Mesendoderm (in vitro differentiated cells): Measurements from ENCODE around the gene SAA2. TPM values are rescaled to one million over a fixed set of nuclear protein-coding genes. Genes with fewer than 3 reads are reported as not detected.

ENCODE experiments used
- DNase-seq: peaks from one replicate; pipeline ENCODE4 v3.0.0; 2013
- H2AK5ac ChIP-seq: 2 replicates; pipeline ENCODE4 v1.6.1; 2013; ENCODE audit warnings: low read length, inconsistent platforms
- H2BK120ac ChIP-seq: 2 replicates; pipeline ENCODE4 v1.6.1; 2013; ENCODE audit warnings: low read depth, mild to moderate bottlenecking, low read length, moderate library complexity, mixed read lengths
- H2BK15ac ChIP-seq: replicated peaks from 2 replicates; pipeline ENCODE4 v1.6.1; 2013; ENCODE audit warnings: low read depth, mild to moderate bottlenecking, moderate library complexity
- H2BK5ac ChIP-seq: 2 replicates; pipeline ENCODE4 v1.6.1; 2013; ENCODE audit warnings: low read length, inconsistent platforms
- H3K18ac ChIP-seq: 2 replicates; pipeline ENCODE4 v1.6.1; 2013; ENCODE audit warnings: mild to moderate bottlenecking, low read length, mixed read lengths
- H3K23ac ChIP-seq: one replicate; pipeline ENCODE4 v1.6.1; 2013; ENCODE audit warnings: low read length
- H3K27ac ChIP-seq: 2 replicates; pipeline ENCODE4 v1.5.1; 2013; ENCODE audit warnings: low read depth, mild to moderate bottlenecking, inconsistent platforms, low read length, moderate library complexity
- H3K27me3 ChIP-seq: 2 replicates; pipeline ENCODE4 v1.6.1; 2013; ENCODE audit warnings: low read length, control low read depth, mild to moderate bottlenecking, inconsistent platforms; ENCODE audit not compliant: insufficient read depth, poor library complexity
- H3K36me3 ChIP-seq: 2 replicates; pipeline ENCODE4 v1.6.1; 2013; ENCODE audit warnings: low read length, inconsistent platforms; ENCODE audit not compliant: control insufficient read depth, insufficient read depth
- H3K4ac ChIP-seq: one replicate; pipeline ENCODE4 v1.6.1; 2013; ENCODE audit warnings: low read depth, mild to moderate bottlenecking, low read length, moderate library complexity
- H3K4me1 ChIP-seq: 2 replicates; pipeline ENCODE4 v1.6.1; 2013; ENCODE audit warnings: low read depth, low read length, inconsistent platforms; ENCODE audit not compliant: control insufficient read depth
- H3K4me2 ChIP-seq: 2 replicates; pipeline ENCODE4 v1.6.1; 2013; ENCODE audit warnings: low read length
- H3K4me3 ChIP-seq: 2 replicates; pipeline ENCODE4 v1.5.1; 2013; ENCODE audit warnings: mild to moderate bottlenecking, low read length
- H3K56ac ChIP-seq: one replicate; pipeline ENCODE4 v1.6.1; 2013; ENCODE audit warnings: low read length
- H3K79me1 ChIP-seq: 2 replicates; pipeline ENCODE4 v1.6.1; 2013; ENCODE audit warnings: low read length, inconsistent platforms
- H3K79me2 ChIP-seq: 2 replicates; pipeline ENCODE4 v1.6.1; 2013; ENCODE audit warnings: mild to moderate bottlenecking, low read length; ENCODE audit not compliant: control insufficient read depth, insufficient read depth
- H3K9ac ChIP-seq: 2 replicates; pipeline ENCODE4 v1.6.1; 2013; ENCODE audit warnings: low read length, inconsistent platforms
- H4K5ac ChIP-seq: one replicate; pipeline ENCODE4 v1.6.1; 2013; ENCODE audit warnings: low read length
- H4K8ac ChIP-seq: one replicate; pipeline ENCODE4 v1.6.1; 2013; ENCODE audit warnings: low read depth, mild to moderate bottlenecking, control low read depth, low read length, moderate library complexity
- WGBS: extraction: QIAGEN DNeasy Blood & Tissue Kit; methylation state at CpG from one replicate; pipeline ENCODE4 v1.1.7; 2013; ENCODE audit warnings: low lambda C conversion rate, missing lambda C conversion rate; ENCODE audit not compliant: insufficient coverage; ENCODE audit errors: extremely low coverage; 5-methylcytosine and 5-hydroxymethylcytosine counted together
- polyA plus RNA-seq, 2 experiments: library from polyadenylated mRNA; stranded (reverse); fragments of 200-250 nt; gene quantifications; one replicate each; pipeline ENCODE4 v1.2.3, GENCODE V29; 2013

Gene SAA2
- polyA plus RNA-seq (2013, experiment 1 of 2), result not detected
- not detected for polyA plus RNA-seq (2013, experiment 2 of 2)

- no peaks in the 10 kb centered on the region for H3K36me3 ChIP-seq
- H2BK15ac ChIP-seq, result no peak within 1 kb of the TSS
- no peak within 1 kb of the TSS for H4K5ac ChIP-seq
- H3K4me3 ChIP-seq, result no peak within 1 kb of the TSS
- H4K8ac ChIP-seq, result no peak within 1 kb of the TSS
- H3K27ac ChIP-seq, result no peak within 1 kb of the TSS
- no peak for DNase-seq
- H3K9ac ChIP-seq, result no peak within 1 kb of the TSS
- H3K4me2 ChIP-seq, result no peak within 1 kb of the TSS
- no peaks in the 10 kb centered on the region for H3K79me2 ChIP-seq
- H2AK5ac ChIP-seq, result no peak within 1 kb of the TSS
- H3K18ac ChIP-seq, result no peak within 1 kb of the TSS
- no CpG with 5 or more reads among the region's 5 CpGs for WGBS
- no peak within 1 kb of the TSS for H2BK5ac ChIP-seq
- H3K23ac ChIP-seq, result no peak within 1 kb of the TSS
- no peaks in the 10 kb centered on the region for H3K27me3 ChIP-seq
- H3K4me1 ChIP-seq, result no peaks in the 10 kb centered on the region
- H3K4ac ChIP-seq, result no peak within 1 kb of the TSS
- H3K56ac ChIP-seq, result peak within 1 kb of the TSS; percentile 25
- no peaks in the 10 kb centered on the region for H3K79me1 ChIP-seq
- H2BK120ac ChIP-seq, result no peak within 1 kb of the TSS
Observed at GRCh38 chr11:18248561-18248960, at the start of gene SAA2. SAA2 (minus strand) TSS chr11:18248668; CDS start chr11:18248011, 657 bp downstream.

DNA sequence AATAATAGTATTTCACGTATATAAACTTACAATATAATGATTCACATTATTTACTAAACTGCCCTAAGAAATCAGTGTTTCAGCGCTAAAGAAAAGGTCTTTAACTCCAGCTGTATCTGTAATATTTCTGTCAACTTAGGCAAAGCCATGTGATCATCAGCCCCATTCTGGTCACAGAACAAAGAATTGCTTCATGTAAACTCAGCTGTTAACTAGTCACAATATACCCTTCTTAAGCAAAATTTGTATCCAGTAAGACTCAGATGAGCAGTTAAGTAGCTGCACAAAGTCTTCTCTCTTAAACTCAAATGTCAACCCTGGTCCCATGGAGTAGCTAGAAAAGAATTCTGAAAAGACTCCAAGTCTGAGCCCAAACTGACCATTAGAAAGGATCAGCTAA, 46.8 kb upstream of the SAA2 start:
- 100% methylated on average over 1 of the region's 2 CpGs for WGBS

DNA sequence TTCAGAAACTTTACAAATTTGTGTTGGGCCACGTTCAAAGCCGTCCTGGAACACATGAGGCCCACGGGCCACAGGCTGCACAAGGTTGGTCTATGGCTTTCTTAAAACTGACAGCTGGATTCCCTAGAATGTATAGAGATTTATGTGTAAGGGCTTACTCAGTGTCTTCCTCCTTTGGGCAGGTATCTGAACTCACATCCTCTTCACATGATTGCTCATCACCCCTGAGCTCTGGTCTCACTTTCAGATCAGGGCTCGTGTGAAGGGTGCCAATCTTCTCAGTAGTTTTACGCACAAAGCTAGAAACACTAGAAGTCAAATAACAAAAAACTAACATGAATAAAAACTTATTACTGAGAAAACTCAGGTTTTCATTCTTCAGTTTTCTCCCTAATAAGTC, 46.4 kb upstream of the SAA2 start:
- H4K5ac ChIP-seq, result no peak overlapping the region
- peaks cover 4% of the 10 kb centered on the region for H3K36me3 ChIP-seq
- H3K9ac ChIP-seq, result no peak overlapping the region
- no peak overlapping the region for H3K18ac ChIP-seq
- no peak overlapping the region for H3K23ac ChIP-seq
- WGBS, result no CpG with 5 or more reads among the region's 5 CpGs
- no peak overlapping the region for H2BK5ac ChIP-seq
- H3K56ac ChIP-seq, result no peak overlapping the region
- DNase-seq, result no peak
- H3K27me3 ChIP-seq, result no peaks in the 10 kb centered on the region
- no peaks in the 10 kb centered on the region for H3K79me2 ChIP-seq
- H3K27ac ChIP-seq, result no peak overlapping the region
- H3K4me2 ChIP-seq, result no peak overlapping the region
- H2AK5ac ChIP-seq, result no peak overlapping the region
- no peak overlapping the region for H4K8ac ChIP-seq
- no peak overlapping the region for H3K4me3 ChIP-seq
- H3K79me1 ChIP-seq, result no peaks in the 10 kb centered on the region
- no peaks in the 10 kb centered on the region for H3K4me1 ChIP-seq
- no peak overlapping the region for H2BK15ac ChIP-seq
- H2BK120ac ChIP-seq, result no peak overlapping the region
- no peak overlapping the region for H3K4ac ChIP-seq

More for the DNA sequence above, 46.8 kb upstream of the SAA2 start:
- Histone ChIP-seq H3K27ac (no peak overlapping the region), H4K5ac (no peak overlapping the region), H3K18ac (no peak overlapping the region), H3K79me2 (no peaks in the 10 kb centered on the region), H2AK5ac (no peak overlapping the region), H3K4ac (no peak overlapping the region), H2BK5ac (no peak overlapping the region), H3K4me2 (no peak overlapping the region), H4K8ac (no peak overlapping the region), H3K23ac (no peak overlapping the region), H3K79me1 (no peaks in the 10 kb centered on the region), H2BK15ac (no peak overlapping the region), H3K4me1 (no peaks in the 10 kb centered on the region), H3K56ac (no peak overlapping the region), H3K9ac (no peak overlapping the region), H3K36me3 (peaks cover 4% of the 10 kb centered on the region), H3K27me3 (no peaks in the 10 kb centered on the region), H2BK120ac (no peak overlapping the region), H3K4me3 (no peak overlapping the region)
- DNase-seq, result no peak

DNA sequence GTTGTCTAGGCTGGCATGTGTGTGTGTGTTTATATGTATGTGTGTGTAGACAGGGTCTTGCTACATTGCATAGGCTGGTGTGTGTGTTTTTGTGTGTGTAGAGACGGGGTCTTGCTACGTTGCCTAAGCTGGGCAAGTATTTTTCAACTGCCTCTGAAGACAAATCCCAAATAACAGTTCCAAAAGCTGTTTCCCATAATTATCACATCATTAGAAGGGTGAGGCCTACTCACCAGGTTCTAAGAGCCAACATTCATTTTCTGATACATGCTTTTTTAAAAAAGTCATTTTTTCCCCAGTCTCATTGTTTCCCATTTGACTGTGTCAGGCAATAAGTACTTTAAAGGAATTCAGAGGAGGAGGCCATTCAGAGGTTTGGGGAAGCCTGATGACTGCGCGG, 40.4 kb upstream of the SAA2 start:
- WGBS, result no CpG with 5 or more reads among the region's 4 CpGs
- H3K36me3 ChIP-seq, result peaks cover 1% of the 10 kb centered on the region
- H2BK120ac ChIP-seq, result no peak overlapping the region
- H3K4me2 ChIP-seq, result no peak overlapping the region
- H3K27me3 ChIP-seq, result no peaks in the 10 kb centered on the region
- no peak overlapping the region for H3K9ac ChIP-seq
- H3K4me1 ChIP-seq, result no peaks in the 10 kb centered on the region
- H3K18ac ChIP-seq, result no peak overlapping the region
- no peak overlapping the region for H3K4me3 ChIP-seq
- no peak overlapping the region for H3K56ac ChIP-seq
- H3K79me1 ChIP-seq, result no peaks in the 10 kb centered on the region
- no peak overlapping the region for H3K4ac ChIP-seq
- H4K8ac ChIP-seq, result no peak overlapping the region
- no peak overlapping the region for H2AK5ac ChIP-seq
- no peak overlapping the region for H2BK15ac ChIP-seq
- H3K23ac ChIP-seq, result no peak overlapping the region
- H2BK5ac ChIP-seq, result no peak overlapping the region
- no peak for DNase-seq
- H4K5ac ChIP-seq, result no peak overlapping the region
- no peak overlapping the region for H3K27ac ChIP-seq
- H3K79me2 ChIP-seq, result no peaks in the 10 kb centered on the region

DNA sequence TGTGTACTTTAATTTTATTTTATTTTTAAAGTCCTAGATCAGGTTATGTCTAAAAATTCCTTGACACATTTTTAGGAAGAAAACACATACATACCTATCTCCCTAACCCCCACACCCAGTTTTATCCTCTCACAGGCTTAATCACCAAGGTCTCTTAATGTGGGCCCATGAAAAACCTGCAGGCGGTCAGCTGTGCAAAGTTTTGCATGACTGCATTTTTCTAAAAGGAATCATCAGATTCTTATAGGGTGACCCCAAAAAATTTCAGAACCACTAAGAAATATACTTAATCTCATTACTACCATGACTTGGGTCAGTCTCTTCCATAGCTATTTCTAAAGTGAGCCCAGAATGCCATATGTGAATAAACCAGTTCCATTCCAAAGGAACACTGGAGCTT, 37.4 kb upstream of the SAA2 start:
- no peak overlapping the region for H4K5ac ChIP-seq
- H3K27me3 ChIP-seq, result no peaks in the 10 kb centered on the region
- no peaks in the 10 kb centered on the region for H3K79me1 ChIP-seq
- H3K4ac ChIP-seq, result no peak overlapping the region
- no peak for DNase-seq
- no peak overlapping the region for H2AK5ac ChIP-seq
- H3K23ac ChIP-seq, result no peak overlapping the region
- H3K4me2 ChIP-seq, result no peak overlapping the region
- H3K9ac ChIP-seq, result no peak overlapping the region
- no peak overlapping the region for H3K18ac ChIP-seq
- no peaks in the 10 kb centered on the region for H3K4me1 ChIP-seq
- H4K8ac ChIP-seq, result no peak overlapping the region
- no peak overlapping the region for H2BK5ac ChIP-seq
- H2BK120ac ChIP-seq, result no peak overlapping the region
- no peak overlapping the region for H3K27ac ChIP-seq
- no peak overlapping the region for H3K4me3 ChIP-seq
- H2BK15ac ChIP-seq, result no peak overlapping the region
- no peak overlapping the region for H3K56ac ChIP-seq
- H3K36me3 ChIP-seq, result peaks cover 4% of the 10 kb centered on the region
- no peaks in the 10 kb centered on the region for H3K79me2 ChIP-seq
- WGBS, result no CpG with 5 or more reads among the region's 1 CpG

DNA sequence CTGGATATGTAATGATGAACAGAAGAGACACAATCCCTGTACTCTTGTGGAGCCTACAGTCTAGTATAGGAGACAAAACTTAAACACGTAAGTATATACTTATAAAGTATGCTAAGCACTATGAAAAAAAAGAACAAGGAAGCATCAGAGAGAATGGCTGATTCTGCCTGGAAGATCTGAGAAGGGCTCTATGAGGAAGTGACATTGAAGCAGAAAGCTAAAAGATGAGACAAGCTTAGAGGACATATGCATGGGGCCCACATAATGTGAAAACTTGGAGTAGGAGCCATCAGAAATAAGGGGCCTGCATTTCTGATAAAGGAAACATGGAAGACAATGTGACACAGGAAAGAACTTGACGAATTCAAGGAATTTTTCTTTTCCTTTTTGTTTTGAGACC, 34.2 kb upstream of the SAA2 start:
- Histone ChIP-seq H2BK5ac (no peak overlapping the region), H3K56ac (no peak overlapping the region)
- WGBS, result no CpG with 5 or more reads among the region's 2 CpGs

More for the DNA sequence above, 34.2 kb upstream of the SAA2 start:
- no peaks in the 10 kb centered on the region for H3K4me1 ChIP-seq
- no peak overlapping the region for H3K23ac ChIP-seq
- H3K27ac ChIP-seq, result no peak overlapping the region
- H3K4ac ChIP-seq, result no peak overlapping the region
- no peak overlapping the region for H4K8ac ChIP-seq
- H3K4me2 ChIP-seq, result no peak overlapping the region
- DNase-seq, result no peak
- H2BK15ac ChIP-seq, result no peak overlapping the region
- H3K4me3 ChIP-seq, result no peak overlapping the region
- no peak overlapping the region for H3K9ac ChIP-seq
- no peaks in the 10 kb centered on the region for H3K79me2 ChIP-seq
- peaks cover 3% of the 10 kb centered on the region for H3K36me3 ChIP-seq
- H4K5ac ChIP-seq, result no peak overlapping the region
- no peak overlapping the region for H2AK5ac ChIP-seq
- no peaks in the 10 kb centered on the region for H3K79me1 ChIP-seq
- no peak overlapping the region for H2BK120ac ChIP-seq
- no peaks in the 10 kb centered on the region for H3K27me3 ChIP-seq
- H3K18ac ChIP-seq, result no peak overlapping the region
